K562 (cell line): ENCODE data around the gene TADA2A. TPM values are rescaled to one million over a fixed set of nuclear protein-coding genes. Genes with fewer than 3 reads are reported as not detected.

ENCODE experiments used
- CBX2 ChIP-seq: fragments of 200-600 bp; sonication (generic); IDR thresholded peaks from one replicate; pipeline ENCODE4 v1.6.1; 2012; ENCODE audit warnings: mild to moderate bottlenecking, low read length, inconsistent platforms; ENCODE audit not compliant: insufficient read depth, poor library complexity, severe bottlenecking
- DACH1 ChIP-seq: fragments of 450-650 bp; IDR thresholded peaks from 2 replicates; pipeline ENCODE4 v1.6.1; 2018; ENCODE audit not compliant: partially characterized antibody
- ELK1 ChIP-seq: sonication (generic); formaldehyde crosslinking; IDR thresholded peaks from 2 replicates; pipeline ENCODE4 v1.8.1; 2022; ENCODE audit warnings: missing genetic modification reagents
- GTF2A2 ChIP-seq: IDR thresholded peaks from 2 replicates; pipeline ENCODE4 v1.6.1; 2016; ENCODE audit warnings: mild to moderate bottlenecking, missing genetic modification characterization, missing compliant biosample characterization
- SMC3 ChIP-seq: conservative IDR thresholded peaks from 2 replicates; pipeline ENCODE4 v1.6.1; 2011; ENCODE audit warnings: low read depth, low read length, improper control_type of control experiment; ENCODE audit not compliant: insufficient read depth
- TRIM25 ChIP-seq: fragments of 450-650 bp; IDR thresholded peaks from 2 replicates; pipeline ENCODE4 v1.7.0; 2016; ENCODE audit warnings: borderline replicate concordance
- YBX1 ChIP-seq: fragments of 450-650 bp; IDR thresholded peaks from 2 replicates; pipeline ENCODE4 v1.7.1; 2016; ENCODE audit warnings: mild to moderate bottlenecking
- ZNF695 ChIP-seq: fragments of 450-650 bp; formaldehyde crosslinking; IDR thresholded peaks from 2 replicates; pipeline ENCODE4 v1.4.0; 2020; ENCODE audit warnings: mild to moderate bottlenecking, moderate library complexity
- ZNF766 ChIP-seq: fragments of 200-800 bp; sonication (Bioruptor generic); conservative IDR thresholded peaks from 2 replicates; pipeline ENCODE4 v1.6.1; 2016; ENCODE audit warnings: missing genetic modification characterization, missing compliant biosample characterization
- ZNF780A ChIP-seq: fragments of 250-450 bp; sonication (Bioruptor Pico); IDR thresholded peaks from 2 replicates; pipeline ENCODE4 v1.5.0; 2021; ENCODE audit warnings: mild to moderate bottlenecking
- polyA plus RNA-seq, 8 experiments: library from polyadenylated mRNA; depleted of rRNA in 4 of 8; stranded (reverse) in 5 of 8; unstranded in 3 of 8; fragments of >200 nt; fragmentation: Nextera tagmentation in 2 of 8; fragmentation: Illumina TruSeq in 1 of 8; extraction: Ambion mirVana in 2 of 8; extraction: Trizol in 1 of 8; gene quantifications; 2 replicates each; pipeline versions ENCODE4 v1.2.1 to v1.2.3, GENCODE V29; 2011 to 2014; ENCODE audit warnings: inconsistent platforms in 1 of 8, missing spikeins in 1 of 8
- total RNA-seq, 7 experiments: library from RNA; depleted of rRNA in 6 of 7; stranded (reverse); fragments of >200 nt in 6 of 7; fragmentation: Illumina TruSeq in 2 of 7; extraction: Trizol in 2 of 7; gene quantifications; 2 replicates each; pipeline versions ENCODE4 v1.2.1 to v1.2.3, GENCODE V29; 2011 to 2021; ENCODE audit warnings: low replicate concordance in 1 of 7
- TF ChIP-seq, protein P1 (sequence below): IDR thresholded peaks from 3 replicates; pipeline ENCODE4 v1.6.1; 2011; ENCODE audit warnings: borderline replicate concordance, mild to moderate bottlenecking, moderate library complexity; ENCODE audit not compliant: insufficient read length; ENCODE audit errors: extremely low read depth
- TF ChIP-seq, protein P2 (sequence below): fragments of 250-450 bp; sonication (Bioruptor Pico); IDR thresholded peaks from 2 replicates; pipeline ENCODE4 v1.4.0; 2020; ENCODE audit warnings: mild to moderate bottlenecking, moderate library complexity
- TF ChIP-seq, protein P3 (sequence below): sonication (generic); formaldehyde crosslinking; IDR thresholded peaks from 2 replicates; pipeline ENCODE4 v1.8.1; 2023; ENCODE audit warnings: mild to moderate bottlenecking, missing genetic modification reagents
- TF ChIP-seq, protein P4 (sequence below): fragments of 450-650 bp; conservative IDR thresholded peaks from 2 replicates; pipeline ENCODE4 v1.6.1; 2016; ENCODE audit warnings: missing genetic modification characterization, low read depth, mild to moderate bottlenecking, missing compliant biosample characterization, moderate library complexity
- TF ChIP-seq, protein P5 (sequence below): fragments of 450-650 bp; formaldehyde crosslinking; IDR thresholded peaks from 2 replicates; pipeline ENCODE4 v1.4.0; 2020; ENCODE audit warnings: mild to moderate bottlenecking

The TADA2A gene
- total and polyA plus RNA-seq, 9 of the 15 experiments (the other 6 are each of a cell fraction or from before 2014, with no cell fraction given), result 13.8 to 37.7 (median 25.0) TPM

- TF ChIP-seq TRIM25 (no peak), YBX1 (no peak), ZNF766 (CRISPR knock-in tag) (no peak), GTF2A2 (tag) (no peak), DACH1 (no peak), ELK1 (CRISPR knock-in tag) (no peak), CBX2 (no peak), ZNF695 (CRISPR knock-in tag) (no peak), SMC3 (no peak), ZNF780A (CRISPR knock-in tag) (no peak)
- TF ChIP-seq, protein P1, sequence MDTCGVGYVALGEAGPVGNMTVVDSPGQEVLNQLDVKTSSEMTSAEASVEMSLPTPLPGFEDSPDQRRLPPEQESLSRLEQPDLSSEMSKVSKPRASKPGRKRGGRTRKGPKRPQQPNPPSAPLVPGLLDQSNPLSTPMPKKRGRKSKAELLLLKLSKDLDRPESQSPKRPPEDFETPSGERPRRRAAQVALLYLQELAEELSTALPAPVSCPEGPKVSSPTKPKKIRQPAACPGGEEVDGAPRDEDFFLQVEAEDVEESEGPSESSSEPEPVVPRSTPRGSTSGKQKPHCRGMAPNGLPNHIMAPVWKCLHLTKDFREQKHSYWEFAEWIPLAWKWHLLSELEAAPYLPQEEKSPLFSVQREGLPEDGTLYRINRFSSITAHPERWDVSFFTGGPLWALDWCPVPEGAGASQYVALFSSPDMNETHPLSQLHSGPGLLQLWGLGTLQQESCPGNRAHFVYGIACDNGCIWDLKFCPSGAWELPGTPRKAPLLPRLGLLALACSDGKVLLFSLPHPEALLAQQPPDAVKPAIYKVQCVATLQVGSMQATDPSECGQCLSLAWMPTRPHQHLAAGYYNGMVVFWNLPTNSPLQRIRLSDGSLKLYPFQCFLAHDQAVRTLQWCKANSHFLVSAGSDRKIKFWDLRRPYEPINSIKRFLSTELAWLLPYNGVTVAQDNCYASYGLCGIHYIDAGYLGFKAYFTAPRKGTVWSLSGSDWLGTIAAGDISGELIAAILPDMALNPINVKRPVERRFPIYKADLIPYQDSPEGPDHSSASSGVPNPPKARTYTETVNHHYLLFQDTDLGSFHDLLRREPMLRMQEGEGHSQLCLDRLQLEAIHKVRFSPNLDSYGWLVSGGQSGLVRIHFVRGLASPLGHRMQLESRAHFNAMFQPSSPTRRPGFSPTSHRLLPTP, result no peak
- TF ChIP-seq, protein P2, sequence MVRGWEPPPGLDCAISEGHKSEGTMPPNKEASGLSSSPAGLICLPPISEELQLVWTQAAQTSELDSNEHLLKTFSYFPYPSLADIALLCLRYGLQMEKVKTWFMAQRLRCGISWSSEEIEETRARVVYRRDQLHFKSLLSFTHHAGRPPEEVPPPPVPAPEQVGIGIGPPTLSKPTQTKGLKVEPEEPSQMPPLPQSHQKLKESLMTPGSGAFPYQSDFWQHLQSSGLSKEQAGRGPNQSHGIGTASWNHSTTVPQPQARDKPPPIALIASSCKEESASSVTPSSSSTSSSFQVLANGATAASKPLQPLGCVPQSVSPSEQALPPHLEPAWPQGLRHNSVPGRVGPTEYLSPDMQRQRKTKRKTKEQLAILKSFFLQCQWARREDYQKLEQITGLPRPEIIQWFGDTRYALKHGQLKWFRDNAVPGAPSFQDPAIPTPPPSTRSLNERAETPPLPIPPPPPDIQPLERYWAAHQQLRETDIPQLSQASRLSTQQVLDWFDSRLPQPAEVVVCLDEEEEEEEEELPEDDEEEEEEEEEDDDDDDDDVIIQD, result no peak
- TF ChIP-seq, protein P3, sequence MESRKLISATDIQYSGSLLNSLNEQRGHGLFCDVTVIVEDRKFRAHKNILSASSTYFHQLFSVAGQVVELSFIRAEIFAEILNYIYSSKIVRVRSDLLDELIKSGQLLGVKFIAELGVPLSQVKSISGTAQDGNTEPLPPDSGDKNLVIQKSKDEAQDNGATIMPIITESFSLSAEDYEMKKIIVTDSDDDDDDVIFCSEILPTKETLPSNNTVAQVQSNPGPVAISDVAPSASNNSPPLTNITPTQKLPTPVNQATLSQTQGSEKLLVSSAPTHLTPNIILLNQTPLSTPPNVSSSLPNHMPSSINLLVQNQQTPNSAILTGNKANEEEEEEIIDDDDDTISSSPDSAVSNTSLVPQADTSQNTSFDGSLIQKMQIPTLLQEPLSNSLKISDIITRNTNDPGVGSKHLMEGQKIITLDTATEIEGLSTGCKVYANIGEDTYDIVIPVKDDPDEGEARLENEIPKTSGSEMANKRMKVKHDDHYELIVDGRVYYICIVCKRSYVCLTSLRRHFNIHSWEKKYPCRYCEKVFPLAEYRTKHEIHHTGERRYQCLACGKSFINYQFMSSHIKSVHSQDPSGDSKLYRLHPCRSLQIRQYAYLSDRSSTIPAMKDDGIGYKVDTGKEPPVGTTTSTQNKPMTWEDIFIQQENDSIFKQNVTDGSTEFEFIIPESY (CRISPR knock-in tag), result no peak
- TF ChIP-seq, protein P4, sequence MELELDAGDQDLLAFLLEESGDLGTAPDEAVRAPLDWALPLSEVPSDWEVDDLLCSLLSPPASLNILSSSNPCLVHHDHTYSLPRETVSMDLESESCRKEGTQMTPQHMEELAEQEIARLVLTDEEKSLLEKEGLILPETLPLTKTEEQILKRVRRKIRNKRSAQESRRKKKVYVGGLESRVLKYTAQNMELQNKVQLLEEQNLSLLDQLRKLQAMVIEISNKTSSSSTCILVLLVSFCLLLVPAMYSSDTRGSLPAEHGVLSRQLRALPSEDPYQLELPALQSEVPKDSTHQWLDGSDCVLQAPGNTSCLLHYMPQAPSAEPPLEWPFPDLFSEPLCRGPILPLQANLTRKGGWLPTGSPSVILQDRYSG (tag), result no peak
- TF ChIP-seq, protein P5, sequence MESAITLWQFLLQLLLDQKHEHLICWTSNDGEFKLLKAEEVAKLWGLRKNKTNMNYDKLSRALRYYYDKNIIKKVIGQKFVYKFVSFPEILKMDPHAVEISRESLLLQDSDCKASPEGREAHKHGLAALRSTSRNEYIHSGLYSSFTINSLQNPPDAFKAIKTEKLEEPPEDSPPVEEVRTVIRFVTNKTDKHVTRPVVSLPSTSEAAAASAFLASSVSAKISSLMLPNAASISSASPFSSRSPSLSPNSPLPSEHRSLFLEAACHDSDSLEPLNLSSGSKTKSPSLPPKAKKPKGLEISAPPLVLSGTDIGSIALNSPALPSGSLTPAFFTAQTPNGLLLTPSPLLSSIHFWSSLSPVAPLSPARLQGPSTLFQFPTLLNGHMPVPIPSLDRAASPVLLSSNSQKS, result no peak
These were observed 83.4 kb downstream of the TADA2A start (continued) for GRCh38 chr17:37490022-37490587.
